Fibroblast of lung (primary cell): ENCODE results near the gene ZGPAT.

Source experiments
- EZH2 ChIP-seq: IDR thresholded peaks from 2 replicates; pipeline ENCODE4 v1.5.1; 2012; ENCODE audit warnings: low read length, control low read depth, mild to moderate bottlenecking; ENCODE audit errors: missing control alignments
- TF ChIP-seq, protein P1 (sequence below), 2 donors: IDR thresholded peaks in 1 of 2; conservative IDR thresholded peaks in 1 of 2; 1 replicate in 1 of 2; 2 replicates in 1 of 2; pipeline ENCODE4 v1.5.1; 2011 to 2012; ENCODE audit warnings: low read length in 2 of 2, control low read depth in 1 of 2, inconsistent platforms in 1 of 2, low read depth in 1 of 2, mild to moderate bottlenecking in 1 of 2

- TF ChIP-seq, protein P1, sequence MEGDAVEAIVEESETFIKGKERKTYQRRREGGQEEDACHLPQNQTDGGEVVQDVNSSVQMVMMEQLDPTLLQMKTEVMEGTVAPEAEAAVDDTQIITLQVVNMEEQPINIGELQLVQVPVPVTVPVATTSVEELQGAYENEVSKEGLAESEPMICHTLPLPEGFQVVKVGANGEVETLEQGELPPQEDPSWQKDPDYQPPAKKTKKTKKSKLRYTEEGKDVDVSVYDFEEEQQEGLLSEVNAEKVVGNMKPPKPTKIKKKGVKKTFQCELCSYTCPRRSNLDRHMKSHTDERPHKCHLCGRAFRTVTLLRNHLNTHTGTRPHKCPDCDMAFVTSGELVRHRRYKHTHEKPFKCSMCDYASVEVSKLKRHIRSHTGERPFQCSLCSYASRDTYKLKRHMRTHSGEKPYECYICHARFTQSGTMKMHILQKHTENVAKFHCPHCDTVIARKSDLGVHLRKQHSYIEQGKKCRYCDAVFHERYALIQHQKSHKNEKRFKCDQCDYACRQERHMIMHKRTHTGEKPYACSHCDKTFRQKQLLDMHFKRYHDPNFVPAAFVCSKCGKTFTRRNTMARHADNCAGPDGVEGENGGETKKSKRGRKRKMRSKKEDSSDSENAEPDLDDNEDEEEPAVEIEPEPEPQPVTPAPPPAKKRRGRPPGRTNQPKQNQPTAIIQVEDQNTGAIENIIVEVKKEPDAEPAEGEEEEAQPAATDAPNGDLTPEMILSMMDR (conservative IDR thresholded peaks at IDR 0.05 in 1 of 2, IDR thresholded peaks at IDR 0.05 in 1 of 2; ENCODE audit: low read depth in 1 of 2, low read length in 2 of 2): no peak
- no peak for TF ChIP-seq EZH2
Measured at GRCh38 chr20:63678667-63679465, 29.0 kb upstream of the ZGPAT start.
